WERI-Rb-1 (cell line): ENCODE data around the gene NHS.

Experiments used
- DNase-seq: peaks from one replicate; pipeline ENCODE4 v3.0.0-alpha.2; 2020
- H3K27ac ChIP-seq: fragments of 250-450 bp; sonication (Bioruptor Pico); 2 replicates; pipeline ENCODE4 v1.5.1; 2020; ENCODE audit warnings: mild to moderate bottlenecking, moderate library complexity
- H3K27me3 ChIP-seq: fragments of 250-450 bp; sonication (Bioruptor Pico); 2 replicates; pipeline ENCODE4 v1.5.1; 2021; ENCODE audit warnings: mild to moderate bottlenecking, low read depth, moderate library complexity; ENCODE audit not compliant: insufficient read depth, severe bottlenecking
- H3K36me3 ChIP-seq: fragments of 250-450 bp; sonication (Bioruptor Pico); 2 replicates; pipeline ENCODE4 v1.5.1; 2020; ENCODE audit warnings: mild to moderate bottlenecking, moderate library complexity
- H3K4me3 ChIP-seq: 2 replicates; pipeline ENCODE4 v1.5.1; 2011; ENCODE audit warnings: low read depth, mild to moderate bottlenecking, control low read depth, low read length
- H3K9me3 ChIP-seq: fragments of 250-450 bp; sonication (Bioruptor Pico); 2 replicates; pipeline ENCODE4 v1.5.1; 2021; ENCODE audit warnings: mild to moderate bottlenecking, moderate library complexity; ENCODE audit not compliant: severe bottlenecking
- TF ChIP-seq, protein P1 (sequence below): IDR thresholded peaks from 2 replicates; pipeline ENCODE4 v1.5.1; 2011; ENCODE audit warnings: low read depth, mild to moderate bottlenecking, control low read depth, inconsistent platforms, low read length

NHS gene

DNA sequence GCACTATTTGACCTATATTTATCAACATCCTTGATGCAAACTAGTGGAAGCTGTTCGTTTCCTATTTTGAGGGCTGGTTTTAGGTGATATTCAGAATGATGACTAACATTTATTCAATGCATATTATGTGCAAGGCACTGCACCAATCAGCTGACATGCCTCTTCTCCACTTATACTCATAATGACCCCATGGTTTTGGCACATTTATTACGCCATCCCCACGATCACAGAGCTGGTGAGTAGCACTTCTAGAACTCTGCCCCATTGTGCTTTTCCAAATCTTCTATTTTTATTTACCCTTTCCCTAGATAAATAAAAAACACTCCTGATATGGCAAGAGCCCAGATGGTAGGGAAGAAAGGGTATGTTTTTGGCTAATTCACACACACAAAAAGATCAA, 375.4 kb downstream of the NHS start:
- peaks cover 5% of the 10 kb centered on the region; the same call in 1 of the 2 replicates for H3K36me3 ChIP-seq
- no peak for DNase-seq
- H3K27ac ChIP-seq: no peak overlapping the region
- H3K27me3 ChIP-seq: peaks cover 9% of the 10 kb centered on the region
- H3K4me3 ChIP-seq: no peak overlapping the region
- TF ChIP-seq, protein P1, sequence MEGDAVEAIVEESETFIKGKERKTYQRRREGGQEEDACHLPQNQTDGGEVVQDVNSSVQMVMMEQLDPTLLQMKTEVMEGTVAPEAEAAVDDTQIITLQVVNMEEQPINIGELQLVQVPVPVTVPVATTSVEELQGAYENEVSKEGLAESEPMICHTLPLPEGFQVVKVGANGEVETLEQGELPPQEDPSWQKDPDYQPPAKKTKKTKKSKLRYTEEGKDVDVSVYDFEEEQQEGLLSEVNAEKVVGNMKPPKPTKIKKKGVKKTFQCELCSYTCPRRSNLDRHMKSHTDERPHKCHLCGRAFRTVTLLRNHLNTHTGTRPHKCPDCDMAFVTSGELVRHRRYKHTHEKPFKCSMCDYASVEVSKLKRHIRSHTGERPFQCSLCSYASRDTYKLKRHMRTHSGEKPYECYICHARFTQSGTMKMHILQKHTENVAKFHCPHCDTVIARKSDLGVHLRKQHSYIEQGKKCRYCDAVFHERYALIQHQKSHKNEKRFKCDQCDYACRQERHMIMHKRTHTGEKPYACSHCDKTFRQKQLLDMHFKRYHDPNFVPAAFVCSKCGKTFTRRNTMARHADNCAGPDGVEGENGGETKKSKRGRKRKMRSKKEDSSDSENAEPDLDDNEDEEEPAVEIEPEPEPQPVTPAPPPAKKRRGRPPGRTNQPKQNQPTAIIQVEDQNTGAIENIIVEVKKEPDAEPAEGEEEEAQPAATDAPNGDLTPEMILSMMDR: no peak
- no peaks in the 10 kb centered on the region for H3K9me3 ChIP-seq

DNA sequence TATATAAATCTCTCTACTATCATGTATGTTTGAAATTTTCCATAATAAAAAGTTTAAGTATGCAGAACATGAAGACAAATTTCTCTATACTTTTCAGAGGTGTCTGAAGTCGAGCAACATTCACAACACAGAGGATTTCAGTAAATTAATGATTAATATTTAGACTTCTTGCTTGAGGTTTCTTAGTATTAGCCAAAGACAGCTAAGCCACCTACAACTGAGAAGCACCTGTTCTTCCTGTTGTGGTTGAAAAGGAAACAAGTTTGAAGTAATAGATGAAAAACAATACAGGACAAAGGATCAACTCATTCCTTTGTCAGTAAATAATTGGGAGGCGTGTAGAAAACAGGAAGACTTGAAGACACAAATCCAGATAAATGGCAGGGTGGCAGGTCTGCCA, 383.4 kb downstream of the NHS start:
- DNase-seq: no peak
- TF ChIP-seq, protein P1: no peak
- Histone ChIP-seq H3K9me3 (no peaks in the 10 kb centered on the region), H3K36me3 (no peaks in the 10 kb centered on the region), H3K4me3 (no peak overlapping the region), H3K27ac (no peak overlapping the region), H3K27me3 (peaks cover 5% of the 10 kb centered on the region)

DNA sequence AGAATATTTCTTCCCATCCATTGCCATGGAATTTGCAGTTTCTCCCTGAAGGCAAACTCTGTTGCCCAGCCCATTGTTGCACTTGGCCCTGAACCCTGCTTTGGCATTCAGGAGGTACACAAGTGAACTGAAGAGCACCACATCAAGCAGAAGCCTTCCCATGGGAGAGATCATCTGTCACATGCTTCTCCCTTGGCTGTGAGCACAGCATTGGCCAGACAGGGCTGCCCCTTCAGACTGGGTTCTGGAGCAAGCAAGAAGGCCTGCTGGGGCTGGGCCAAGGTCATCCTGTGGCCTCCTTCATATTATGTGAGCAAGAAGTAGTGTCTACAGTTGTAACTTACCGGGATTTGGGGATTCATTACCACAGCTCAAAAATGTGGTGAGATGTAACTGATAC, 385.0 kb downstream of the NHS start:
- H3K27me3 ChIP-seq: peaks cover 11% of the 10 kb centered on the region
- TF ChIP-seq, protein P1: no peak
- H3K27ac ChIP-seq: no peak overlapping the region
- H3K9me3 ChIP-seq: no peaks in the 10 kb centered on the region
- no peaks in the 10 kb centered on the region for H3K36me3 ChIP-seq
- H3K4me3 ChIP-seq: no peak overlapping the region
- no peak for DNase-seq

DNA sequence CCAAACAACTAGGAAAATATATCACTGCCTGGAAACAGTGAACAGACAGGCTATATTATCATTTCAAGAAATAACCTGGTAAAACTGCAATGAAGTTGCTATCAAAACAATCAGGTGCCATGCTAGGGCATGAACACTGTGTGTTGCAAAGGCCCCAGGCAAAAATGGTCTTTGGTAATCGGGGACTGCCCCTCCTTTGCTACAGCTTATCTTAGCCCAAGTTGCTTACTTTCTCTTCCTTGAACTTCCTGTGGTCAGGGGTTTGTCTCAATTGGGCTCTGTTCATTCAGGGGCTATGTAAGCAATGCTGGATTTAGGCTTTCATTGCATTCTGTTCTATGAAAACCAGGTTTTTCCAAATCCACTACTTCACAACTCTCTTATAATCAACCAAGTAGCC, 392.7 kb downstream of the NHS start:
- no peaks in the 10 kb centered on the region for H3K36me3 ChIP-seq
- no peaks in the 10 kb centered on the region for H3K9me3 ChIP-seq
- TF ChIP-seq, protein P1: no peak
- H3K27ac ChIP-seq: no peak overlapping the region
- H3K4me3 ChIP-seq: no peak overlapping the region
- DNase-seq: no peak
- peaks cover 67% of the 10 kb centered on the region for H3K27me3 ChIP-seq

DNA sequence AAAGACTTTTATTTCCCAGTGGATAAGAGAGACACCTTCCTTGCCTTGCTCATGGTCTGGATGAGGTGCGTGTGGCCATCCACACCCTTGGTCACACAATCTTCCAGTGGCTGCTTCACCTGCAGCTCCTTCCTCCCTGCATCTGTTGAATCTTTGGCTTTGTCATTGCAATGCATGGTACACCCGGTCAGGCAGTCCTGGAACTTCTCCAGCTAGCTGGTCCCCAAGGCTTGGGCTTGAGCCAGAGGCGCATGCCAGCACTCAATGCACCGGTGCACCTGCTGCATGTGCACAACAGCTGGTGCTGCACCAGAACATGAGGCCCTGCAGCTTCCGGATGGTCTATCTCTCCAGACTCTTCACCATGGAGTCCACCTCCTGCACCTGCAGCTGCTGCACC, 394.0 kb downstream of the NHS start:
- no peak overlapping the region for H3K4me3 ChIP-seq
- DNase-seq: no peak
- H3K9me3 ChIP-seq: no peaks in the 10 kb centered on the region
- no peak overlapping the region for H3K27ac ChIP-seq
- TF ChIP-seq, protein P1: no peak
- H3K36me3 ChIP-seq: no peaks in the 10 kb centered on the region
- H3K27me3 ChIP-seq: peaks cover 69% of the 10 kb centered on the region

DNA sequence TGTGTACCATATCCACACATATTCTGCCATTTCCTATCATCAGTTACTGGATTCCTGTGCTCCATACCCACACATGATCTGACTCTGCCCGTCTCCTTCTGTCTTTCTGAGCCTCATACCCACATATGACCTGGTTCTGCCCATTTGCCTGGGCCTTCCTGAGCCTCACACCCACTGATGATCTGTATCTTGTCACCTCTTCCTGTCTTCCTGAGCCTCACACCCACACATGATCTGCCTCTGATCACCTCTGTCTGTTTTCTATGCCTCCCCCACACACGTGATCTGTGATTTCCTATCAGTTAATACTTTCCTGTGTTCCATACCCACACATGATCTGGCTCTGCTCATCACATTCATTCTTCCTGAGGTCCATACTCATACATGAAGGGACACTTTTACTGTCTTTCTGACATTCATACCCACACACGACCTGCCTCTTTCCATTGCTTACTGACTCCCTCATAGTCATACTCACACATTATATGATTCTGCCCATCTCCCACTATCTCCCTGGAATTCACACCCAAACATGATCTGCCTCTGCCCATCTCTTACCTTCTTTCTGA, 394.8 kb downstream of the NHS start:
- H3K36me3 ChIP-seq: no peaks in the 10 kb centered on the region
- TF ChIP-seq, protein P1: no peak
- H3K4me3 ChIP-seq: no peak overlapping the region
- no peaks in the 10 kb centered on the region for H3K9me3 ChIP-seq
- peaks cover 72% of the 10 kb centered on the region for H3K27me3 ChIP-seq
- no peak for DNase-seq
- no peak overlapping the region for H3K27ac ChIP-seq
